Osteoblast (primary cell): ENCODE measurements around the gene MSANTD3. TPM values are rescaled to one million over a fixed set of nuclear protein-coding genes. Genes with fewer than 3 reads are reported as not detected.

Experiments used
- DNase-seq: peaks from one replicate; pipeline ENCODE4 v3.0.0; 2011; ENCODE audit warnings: low spot score, mixed read lengths; ENCODE audit not compliant: insufficient read length; ENCODE audit errors: missing footprints
- H2AFZ ChIP-seq: 2 replicates; pipeline ENCODE4 v1.6.0; 2011; ENCODE audit warnings: mild to moderate bottlenecking, low read length
- H3K27ac ChIP-seq: 2 replicates; pipeline ENCODE4 v1.5.1; 2011; ENCODE audit warnings: mild to moderate bottlenecking, low read depth, low read length, moderate library complexity
- H3K27me3 ChIP-seq: 2 replicates; pipeline ENCODE4 v1.6.0; 2012; ENCODE audit warnings: mild to moderate bottlenecking, control low read depth, inconsistent platforms, low read length, moderate library complexity; ENCODE audit not compliant: insufficient read depth
- H3K36me3 ChIP-seq: 2 replicates; pipeline ENCODE4 v1.5.1; 2011; ENCODE audit warnings: mild to moderate bottlenecking, low read length, control low read depth, moderate library complexity; ENCODE audit not compliant: insufficient read depth
- H3K4me1 ChIP-seq: 2 replicates; pipeline ENCODE4 v1.5.1; 2011; ENCODE audit warnings: mild to moderate bottlenecking, low read length, control low read depth, moderate library complexity; ENCODE audit not compliant: insufficient read depth
- H3K4me2 ChIP-seq: 2 replicates; pipeline ENCODE4 v1.6.0; 2011; ENCODE audit warnings: mild to moderate bottlenecking, low read length; ENCODE audit not compliant: insufficient read depth
- H3K4me3 ChIP-seq: fragments of 200-600 bp; sonication (generic); 3 replicates; pipeline ENCODE4 v1.5.1; 2012; ENCODE audit warnings: mild to moderate bottlenecking, low read length, inconsistent platforms; ENCODE audit not compliant: insufficient read depth
- H3K79me2 ChIP-seq: 2 replicates; pipeline ENCODE4 v1.6.0; 2012; ENCODE audit warnings: mild to moderate bottlenecking, low read length, control low read depth, inconsistent platforms; ENCODE audit not compliant: insufficient read depth
- H3K9me3 ChIP-seq: 2 replicates; pipeline ENCODE4 v1.5.1; 2011; ENCODE audit warnings: low read depth, low read length, control low read depth
- H4K20me1 ChIP-seq: 2 replicates; pipeline ENCODE4 v1.6.0; 2012; ENCODE audit warnings: mild to moderate bottlenecking, low read length, control low read depth; ENCODE audit not compliant: insufficient read depth
- total RNA-seq: library from RNA; depleted of rRNA; stranded (reverse); fragments of >200 nt; gene quantifications from 2 replicates; pipeline ENCODE4 v1.2.3, GENCODE V29; 2012
- TF ChIP-seq, protein P1 (sequence below): IDR thresholded peaks from 2 replicates; pipeline ENCODE4 v1.5.1; 2011; ENCODE audit warnings: mild to moderate bottlenecking, low read depth, low read length, moderate library complexity; ENCODE audit errors: extremely low read depth

MSANTD3 gene
- total RNA-seq, 1 donor: 67.3 TPM

DNA sequence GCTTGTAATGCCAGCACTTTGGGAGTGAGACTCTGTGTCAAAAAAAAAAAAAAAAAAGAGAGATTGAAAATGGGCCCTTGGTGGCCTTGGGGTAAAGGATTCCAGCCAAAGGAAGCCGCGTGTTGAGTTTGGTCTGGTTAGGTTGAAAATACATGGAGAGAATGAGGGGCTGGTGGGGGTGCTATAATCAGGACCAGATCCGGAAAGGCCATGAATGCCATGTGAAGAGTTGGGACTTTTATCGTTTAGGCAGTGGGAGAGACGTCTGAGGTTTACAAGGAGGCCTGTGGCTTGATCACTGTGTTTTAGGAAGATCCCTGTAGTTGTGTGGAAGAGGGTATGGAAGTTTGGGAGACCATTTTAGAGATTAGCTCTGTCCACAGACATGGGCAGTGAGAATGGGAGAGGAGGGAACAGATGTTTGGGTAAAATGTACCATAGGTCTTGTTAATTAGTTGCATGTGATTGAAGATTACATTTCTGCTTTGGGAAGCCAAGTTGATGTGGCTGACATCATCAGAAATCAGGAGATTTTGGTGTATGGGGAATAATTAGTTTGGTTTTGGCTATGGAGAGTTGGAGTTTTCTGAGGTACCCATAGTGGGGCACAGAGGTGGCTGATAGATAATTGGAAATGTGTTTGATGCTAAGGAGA, 3.5 kb downstream of the MSANTD3 start:
- H3K4me2 ChIP-seq: peak overlapping the region; percentile 83
- peaks cover 72% of the 10 kb centered on the region for H3K79me2 ChIP-seq
- H3K36me3 ChIP-seq: no peaks in the 10 kb centered on the region
- H3K27me3 ChIP-seq: no peaks in the 10 kb centered on the region
- H3K27ac ChIP-seq: peak overlapping the region; percentile 97
- H2AFZ ChIP-seq: no peak overlapping the region
- TF ChIP-seq, protein P1, sequence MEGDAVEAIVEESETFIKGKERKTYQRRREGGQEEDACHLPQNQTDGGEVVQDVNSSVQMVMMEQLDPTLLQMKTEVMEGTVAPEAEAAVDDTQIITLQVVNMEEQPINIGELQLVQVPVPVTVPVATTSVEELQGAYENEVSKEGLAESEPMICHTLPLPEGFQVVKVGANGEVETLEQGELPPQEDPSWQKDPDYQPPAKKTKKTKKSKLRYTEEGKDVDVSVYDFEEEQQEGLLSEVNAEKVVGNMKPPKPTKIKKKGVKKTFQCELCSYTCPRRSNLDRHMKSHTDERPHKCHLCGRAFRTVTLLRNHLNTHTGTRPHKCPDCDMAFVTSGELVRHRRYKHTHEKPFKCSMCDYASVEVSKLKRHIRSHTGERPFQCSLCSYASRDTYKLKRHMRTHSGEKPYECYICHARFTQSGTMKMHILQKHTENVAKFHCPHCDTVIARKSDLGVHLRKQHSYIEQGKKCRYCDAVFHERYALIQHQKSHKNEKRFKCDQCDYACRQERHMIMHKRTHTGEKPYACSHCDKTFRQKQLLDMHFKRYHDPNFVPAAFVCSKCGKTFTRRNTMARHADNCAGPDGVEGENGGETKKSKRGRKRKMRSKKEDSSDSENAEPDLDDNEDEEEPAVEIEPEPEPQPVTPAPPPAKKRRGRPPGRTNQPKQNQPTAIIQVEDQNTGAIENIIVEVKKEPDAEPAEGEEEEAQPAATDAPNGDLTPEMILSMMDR: no peak
- H3K9me3 ChIP-seq: no peaks in the 10 kb centered on the region
- no peak for DNase-seq
- H4K20me1 ChIP-seq: peaks cover 16% of the 10 kb centered on the region
- peaks cover 41% of the 10 kb centered on the region for H3K4me1 ChIP-seq
- H3K4me3 ChIP-seq: no peak overlapping the region

DNA sequence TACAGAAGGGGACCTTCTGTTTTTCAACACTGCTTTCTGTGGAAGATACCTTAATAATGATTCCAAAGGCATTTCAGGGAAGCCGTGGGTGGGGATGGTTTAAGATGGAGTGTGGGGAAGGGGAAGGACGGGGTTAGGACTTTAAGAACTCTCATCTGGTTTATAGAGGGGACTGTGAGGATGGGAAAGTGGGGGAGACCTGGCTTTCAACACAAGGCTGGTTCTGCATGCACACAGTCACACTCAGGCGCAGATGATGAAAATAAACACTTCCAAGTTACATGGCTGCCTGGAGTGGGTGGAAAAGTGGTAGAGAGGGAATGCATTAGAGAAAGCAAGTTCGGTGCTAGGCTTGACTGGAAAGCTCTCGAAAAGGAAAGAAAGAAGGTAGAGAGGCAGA, 4.9 kb downstream of the MSANTD3 start:
- TF ChIP-seq, protein P1: no peak
- H3K4me3 ChIP-seq: no peak overlapping the region
- peak overlapping the region; percentile 4 for H3K27ac ChIP-seq
- H3K4me2 ChIP-seq: no peak overlapping the region
- no peaks in the 10 kb centered on the region for H3K27me3 ChIP-seq
- no peaks in the 10 kb centered on the region for H3K36me3 ChIP-seq
- no peak for DNase-seq
- H2AFZ ChIP-seq: no peak overlapping the region
- peaks cover 87% of the 10 kb centered on the region for H3K79me2 ChIP-seq
- no peaks in the 10 kb centered on the region for H3K9me3 ChIP-seq
- H4K20me1 ChIP-seq: peaks cover 24% of the 10 kb centered on the region
- H3K4me1 ChIP-seq: peaks cover 29% of the 10 kb centered on the region

DNA sequence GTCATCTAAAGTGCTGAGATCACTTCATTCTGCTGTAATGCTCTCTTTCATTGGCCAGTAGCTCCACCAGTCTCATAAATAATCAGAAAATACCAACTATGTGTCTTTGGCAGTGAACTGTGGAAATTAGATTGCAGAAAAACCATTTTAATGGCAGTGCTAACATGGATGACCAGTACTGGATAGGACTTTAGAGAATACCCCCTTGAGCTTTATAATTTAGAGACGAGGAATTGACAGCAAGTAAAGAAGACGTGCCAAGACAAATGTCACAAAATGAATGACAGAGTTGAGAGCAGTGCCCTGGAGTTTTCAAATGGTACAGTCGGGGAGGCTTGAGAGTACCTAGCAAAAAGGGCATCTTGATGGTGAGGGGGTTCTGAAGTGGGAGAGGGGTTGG, 5.8 kb downstream of the MSANTD3 start:
- no peaks in the 10 kb centered on the region for H3K27me3 ChIP-seq
- no peak overlapping the region for H3K4me3 ChIP-seq
- no peak overlapping the region for H3K4me2 ChIP-seq
- DNase-seq: no peak
- TF ChIP-seq, protein P1: no peak
- no peak overlapping the region for H2AFZ ChIP-seq
- H3K79me2 ChIP-seq: peaks cover 92% of the 10 kb centered on the region
- no peaks in the 10 kb centered on the region for H3K9me3 ChIP-seq
- H4K20me1 ChIP-seq: peaks cover 32% of the 10 kb centered on the region
- H3K36me3 ChIP-seq: no peaks in the 10 kb centered on the region
- H3K4me1 ChIP-seq: peaks cover 29% of the 10 kb centered on the region
- H3K27ac ChIP-seq: no peak overlapping the region

DNA sequence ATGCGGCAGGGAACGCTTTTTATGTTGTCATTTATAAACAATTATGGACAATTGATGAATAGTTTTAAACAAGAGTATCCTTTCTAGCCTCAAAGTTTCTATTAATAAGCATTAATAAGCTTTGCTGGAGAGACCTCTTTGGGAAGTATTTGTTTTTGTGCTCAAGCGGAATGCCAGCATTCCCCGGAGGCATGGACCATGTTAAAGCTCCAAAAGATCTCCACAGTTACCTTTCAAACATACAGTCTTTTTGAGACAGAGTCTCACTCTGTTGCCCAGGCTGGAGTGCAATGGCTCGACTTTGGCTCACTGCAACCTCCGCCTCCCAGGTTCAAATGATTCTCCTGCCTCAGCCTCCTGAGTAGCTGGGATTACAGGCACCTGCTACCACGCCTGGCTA, 9.6 kb downstream of the MSANTD3 start:
- no peak for DNase-seq

More for the DNA sequence above, 9.6 kb downstream of the MSANTD3 start:
- Histone ChIP-seq H2AFZ (no peak overlapping the region), H3K4me1 (peaks cover 8% of the 10 kb centered on the region), H3K4me2 (no peak overlapping the region), H3K27me3 (no peaks in the 10 kb centered on the region), H3K36me3 (no peaks in the 10 kb centered on the region), H3K27ac (no peak overlapping the region), H3K79me2 (peaks cover 96% of the 10 kb centered on the region), H4K20me1 (peaks cover 49% of the 10 kb centered on the region), H3K4me3 (no peak overlapping the region), H3K9me3 (no peaks in the 10 kb centered on the region)
- TF ChIP-seq, protein P1: no peak
